ENCODE measurements around the gene LSAMP.

- no peak for TF ChIP-seq CTCF (IDR thresholded peaks at IDR 0.05)
- no peak for TF ChIP-seq EZH2 (IDR thresholded peaks at IDR 0.05; ENCODE audit: borderline replicate concordance, insufficient read depth, low read depth, low read length, poor library complexity, severe bottlenecking)
These were observed 512.5 kb downstream of the LSAMP start for GRCh38 chr3:115932807-115933206.
